ENCODE measurements around the gene MCOLN1. TPM values are rescaled to one million over a fixed set of nuclear protein-coding genes. Genes with fewer than 3 reads are reported as not detected.

The MCOLN1 gene
- 14.2 TPM for polyA plus RNA-seq (ENCODE audit: insufficient read length)

DNA sequence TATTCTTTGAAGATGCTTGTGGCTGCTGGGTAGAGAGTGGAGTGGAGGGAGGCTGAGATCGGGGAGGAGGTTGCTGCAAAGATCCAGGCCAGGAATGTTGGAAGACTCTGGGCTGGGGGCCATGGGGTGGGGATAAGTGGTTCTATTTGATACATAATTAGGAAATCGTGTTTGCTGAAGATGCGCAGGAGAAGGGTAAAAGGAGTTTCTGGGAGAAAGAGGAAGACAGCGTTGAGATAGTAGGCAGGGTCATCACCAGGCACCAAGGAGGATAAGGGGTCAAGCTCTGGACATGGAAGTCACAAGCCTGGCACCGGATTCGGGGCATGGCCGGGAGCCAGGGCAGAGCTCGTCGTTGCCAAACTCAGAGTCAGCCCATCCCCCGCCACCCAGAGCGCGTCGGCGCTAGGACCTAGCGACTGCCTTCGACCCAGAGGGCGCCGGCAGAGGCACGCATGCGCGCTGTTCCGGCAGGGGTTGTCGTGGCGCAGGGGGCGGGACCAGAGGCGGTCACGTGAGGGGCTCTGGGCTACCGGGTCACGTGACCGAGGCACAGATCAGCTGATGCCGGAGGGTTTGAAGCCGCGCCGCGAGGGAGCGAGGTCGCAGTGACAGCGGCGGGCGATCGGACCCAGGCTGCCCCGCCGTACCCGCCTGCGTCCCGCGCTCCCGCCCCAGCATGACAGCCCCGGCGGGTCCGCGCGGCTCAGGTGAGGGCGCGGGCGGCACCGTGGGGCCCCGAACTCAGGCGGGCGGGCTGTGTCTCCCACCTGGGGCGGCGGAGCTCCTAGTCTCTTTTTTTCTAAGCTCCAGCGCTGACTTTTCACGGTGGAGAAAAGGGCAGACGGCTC, at the start of gene MCOLN1:
Gene MCOLN1 (plus strand): TSS at position 553 of the 851 bp plus-strand sequence. CDS start 127 bp downstream, at position 680.
- DNase-seq (ENCODE audit: low read depth): peak; percentile 89

- DNase-seq (ENCODE audit: low read depth): no peak
Observed at GRCh38 chr19:7475665-7476064, 46.8 kb upstream of the MCOLN1 start.

DNA sequence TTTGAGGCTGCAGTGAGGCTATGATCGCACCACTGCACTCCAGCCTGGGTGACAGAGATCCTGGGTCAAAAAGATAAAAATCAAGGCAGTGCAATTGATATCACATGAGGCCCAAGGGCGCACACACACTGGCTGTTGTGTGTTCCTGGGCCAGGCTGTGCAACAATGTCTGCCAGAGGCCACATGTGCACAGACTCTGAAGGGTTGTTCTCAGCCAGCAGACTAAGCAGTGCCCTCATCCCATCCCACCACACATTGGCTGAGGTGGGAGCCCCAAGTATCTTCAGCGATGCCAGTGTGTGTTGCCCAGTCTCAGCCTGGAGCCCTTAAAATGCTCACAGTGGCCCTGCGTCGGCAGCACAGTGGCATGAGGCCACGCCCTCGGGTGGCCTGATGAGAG, 46.2 kb upstream of the MCOLN1 start:
- no peak for DNase-seq (ENCODE audit: low read depth)

- DNase-seq (ENCODE audit: low read depth): no peak
Observed at GRCh38 chr19:7476777-7477494, 45.5 kb upstream of the MCOLN1 start.

GRCh38 chr19:7477758-7478157, 44.7 kb upstream of the MCOLN1 start:
- DNase-seq (ENCODE audit: low read depth): no peak

DNA sequence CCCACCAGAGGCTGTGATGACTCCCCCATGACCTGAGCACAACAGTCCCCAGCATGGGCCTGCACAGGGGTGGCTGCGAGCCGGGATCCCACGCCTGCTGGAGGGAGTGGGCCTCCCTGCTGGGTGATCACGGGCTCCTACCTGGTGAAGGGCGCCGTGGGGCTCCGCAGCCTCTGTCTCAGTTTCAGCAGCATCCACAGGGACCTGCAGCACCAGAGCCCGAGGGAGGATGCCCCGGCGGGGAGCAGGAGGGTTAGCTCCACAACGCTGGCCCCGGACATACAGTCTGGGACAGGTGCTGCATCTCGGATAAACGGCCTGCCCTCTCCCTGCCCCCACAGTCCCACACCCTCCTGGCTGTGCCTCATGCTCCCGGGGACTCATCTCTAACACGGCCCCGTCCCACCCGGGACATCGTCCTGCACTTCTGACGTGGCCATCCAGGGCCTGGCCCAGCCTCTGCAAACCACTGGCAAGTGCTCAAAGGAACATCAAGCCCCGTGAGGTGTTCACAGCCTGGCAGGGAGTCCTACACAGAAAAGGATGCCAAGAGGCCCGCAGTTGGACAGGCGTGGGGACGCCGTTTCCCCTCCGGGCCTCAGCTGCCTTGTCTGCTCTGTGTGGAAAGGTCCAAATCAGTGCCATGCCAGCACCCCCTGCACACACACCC, 44.1 kb upstream of the MCOLN1 start:
- DNase-seq (ENCODE audit: low read depth): no peak

DNA sequence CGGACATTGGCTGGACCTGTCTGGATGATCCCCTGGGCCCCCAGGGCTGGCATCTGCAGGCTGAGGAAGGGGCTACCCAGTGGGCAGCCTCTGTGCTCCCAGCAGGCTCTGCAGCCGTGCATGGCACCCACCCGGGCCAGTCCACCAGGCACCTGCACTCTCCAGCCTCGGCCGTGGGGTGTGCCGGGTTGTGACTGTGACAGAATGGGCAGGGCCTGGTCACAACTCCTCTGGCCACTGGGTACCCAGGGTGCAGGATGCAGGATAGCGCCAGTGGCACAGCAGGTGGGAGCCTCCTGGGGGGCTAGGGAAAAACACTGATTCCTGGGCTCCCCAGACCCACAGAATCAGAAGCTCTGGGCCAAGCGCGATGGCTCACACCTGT, 43.6 kb upstream of the MCOLN1 start:
- DNase-seq (ENCODE audit: low read depth): no peak

DNA sequence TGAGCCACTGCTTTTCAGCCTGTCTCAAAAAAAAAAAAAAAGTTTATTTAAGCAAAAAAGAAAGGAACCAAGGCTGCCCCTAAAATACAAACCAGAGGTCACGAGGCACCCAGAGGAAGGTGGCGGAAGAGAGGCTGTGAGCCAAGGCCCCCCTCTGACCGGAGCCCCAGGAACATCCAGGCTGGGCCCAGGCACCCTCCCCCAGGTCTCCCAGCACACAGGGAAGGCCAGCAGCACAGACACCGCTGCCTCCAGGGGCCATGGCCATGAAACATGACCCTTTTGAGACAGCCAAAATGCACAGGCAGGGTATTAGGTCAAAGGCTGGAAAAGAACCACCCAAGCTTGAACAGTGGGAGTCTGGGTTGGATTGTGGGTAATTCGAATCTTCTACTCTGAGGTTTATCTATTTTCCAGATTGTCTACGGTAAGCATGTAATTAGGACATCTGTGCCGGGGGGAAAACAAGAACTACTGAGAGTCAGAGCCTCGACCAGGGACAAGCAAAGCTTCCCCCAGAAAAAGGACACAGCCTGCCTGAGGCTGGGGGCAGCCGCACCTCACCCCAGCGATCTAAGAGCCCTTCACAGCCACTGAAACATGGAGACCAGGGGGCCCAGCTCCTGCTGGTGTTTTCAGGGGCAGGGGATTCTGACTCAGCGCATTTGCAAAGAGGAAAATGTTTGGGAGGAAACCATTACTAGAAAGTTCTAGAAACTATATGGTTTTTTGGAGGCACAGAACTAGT, 42.0 kb upstream of the MCOLN1 start:
- DNase-seq (ENCODE audit: low read depth): no peak

GRCh38 chr19:7480970-7481255, 41.5 kb upstream of the MCOLN1 start:
- DNase-seq (ENCODE audit: low read depth): no peak

GRCh38 chr19:7482584-7483439, 39.6 kb upstream of the MCOLN1 start:
- no peak for DNase-seq (ENCODE audit: low read depth)

- no peak for DNase-seq (ENCODE audit: low read depth)
Observed at GRCh38 chr19:7483720-7484201, 38.7 kb upstream of the MCOLN1 start.

DNA sequence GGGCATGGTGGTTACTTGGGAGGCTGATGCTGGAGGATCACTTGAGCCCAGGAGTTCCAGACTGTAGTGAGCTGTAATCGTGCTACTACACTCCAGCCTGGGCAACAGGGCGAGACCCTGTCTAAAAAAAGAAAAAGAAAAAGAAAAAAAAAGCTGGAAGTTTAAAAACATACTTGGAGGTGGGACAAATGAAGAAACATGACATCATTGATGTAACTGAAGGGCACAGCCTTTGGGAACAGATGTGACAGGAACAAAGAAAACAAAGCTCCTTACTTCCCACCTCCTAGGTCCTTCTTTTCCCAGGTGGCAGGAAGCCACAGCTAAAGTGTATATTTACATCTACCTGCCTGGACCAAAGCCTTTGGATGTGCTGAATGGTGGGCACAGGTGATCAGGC, 35.5 kb upstream of the MCOLN1 start:
- DNase-seq (ENCODE audit: low read depth): no peak

GRCh38 chr19:7488736-7489353, 33.6 kb upstream of the MCOLN1 start, which contains the start of gene PEX11G:
PEX11G (minus strand) TSS chr19:7489035; CDS start chr19:7489010, 25 bp downstream.
- peak; percentile 79 for DNase-seq (ENCODE audit: low read depth)

DNA sequence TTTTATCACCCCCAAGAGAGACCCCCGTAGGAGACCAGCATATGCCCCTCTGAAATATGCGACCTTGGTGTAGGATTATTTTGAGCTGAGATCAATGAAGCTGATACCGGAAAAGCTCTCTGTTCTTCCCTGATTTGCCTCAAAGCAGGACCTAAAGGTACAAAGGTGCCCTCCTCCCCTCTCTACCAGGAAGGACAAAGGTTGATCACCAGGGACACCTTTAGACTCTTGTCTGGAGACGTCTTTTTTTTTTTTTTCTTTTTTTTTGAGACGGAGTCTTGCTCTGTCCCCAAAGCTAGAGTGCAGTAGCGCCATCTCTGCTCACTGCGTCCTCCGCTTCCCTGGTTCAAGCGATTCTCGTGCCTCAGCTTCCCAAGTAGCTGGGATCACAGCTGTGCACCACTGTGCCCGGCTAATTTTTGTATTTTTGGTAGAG, 32.8 kb upstream of the MCOLN1 start:
- no peak for DNase-seq (ENCODE audit: low read depth)

- DNase-seq (ENCODE audit: low read depth): no peak
Observed at GRCh38 chr19:7492142-7492541, 30.3 kb upstream of the MCOLN1 start.

DNA sequence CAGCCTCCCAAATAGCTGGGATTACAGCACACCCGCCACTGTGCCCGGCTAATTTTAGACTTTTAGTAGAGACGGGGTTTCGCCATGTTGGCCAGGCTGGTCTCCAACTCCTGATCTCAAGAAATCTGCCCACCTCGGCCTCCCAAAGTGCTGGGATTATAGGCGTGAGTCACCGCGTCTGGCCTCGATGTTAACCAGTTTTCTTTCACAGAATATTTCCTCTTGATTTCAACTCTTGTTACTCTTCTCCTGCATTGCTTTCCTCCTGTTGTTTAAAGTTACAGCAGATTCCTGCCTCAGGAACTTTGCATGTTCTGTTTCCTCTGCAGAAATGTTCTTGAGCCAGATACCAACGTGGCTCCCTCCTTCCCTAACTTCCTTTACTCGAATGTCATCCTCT, 29.9 kb upstream of the MCOLN1 start:
- no peak for DNase-seq (ENCODE audit: low read depth)

DNA sequence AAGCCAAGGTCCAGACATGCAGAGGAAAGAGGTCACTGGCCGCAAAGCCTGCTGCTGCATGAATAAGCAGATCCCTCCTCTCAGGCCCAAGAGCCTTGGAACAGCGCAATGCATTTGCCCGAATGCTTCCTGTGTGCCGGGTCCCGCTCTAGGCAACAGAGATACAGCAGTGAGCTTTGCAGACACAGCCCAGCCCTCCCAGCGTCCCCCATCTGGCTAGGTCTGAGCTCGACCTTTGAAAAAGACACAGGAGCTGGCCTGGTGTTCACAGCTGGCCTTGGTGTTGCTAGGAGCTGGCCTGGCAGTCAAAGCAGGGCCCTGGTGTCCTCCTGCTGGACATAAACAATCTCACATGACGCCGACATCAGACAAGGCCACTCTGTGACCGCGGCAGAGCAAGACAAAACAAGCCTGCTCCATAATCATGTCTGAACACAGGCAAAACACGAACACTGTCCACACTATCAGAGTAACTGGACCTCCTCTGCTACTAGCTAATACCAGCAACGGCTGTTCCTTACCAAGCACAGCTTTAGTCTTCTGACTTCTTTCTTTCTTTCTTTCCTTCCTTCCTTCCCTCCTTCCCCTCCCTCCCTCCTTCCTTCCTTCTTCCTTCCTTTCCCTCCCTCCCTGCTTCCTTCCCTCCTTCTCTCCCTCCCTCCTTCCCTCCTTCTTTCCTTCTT, 27.9 kb upstream of the MCOLN1 start:
- DNase-seq (ENCODE audit: low read depth): no peak

- no peak for DNase-seq (ENCODE audit: low read depth)
Observed at GRCh38 chr19:7497292-7497691, 25.1 kb upstream of the MCOLN1 start.

- DNase-seq (ENCODE audit: low read depth): no peak
Observed at GRCh38 chr19:7500811-7501450, 21.5 kb upstream of the MCOLN1 start.
